Measurements from ENCODE around the gene HAGH. TPM values are rescaled to one million over a fixed set of nuclear protein-coding genes. Genes with fewer than 3 reads are reported as not detected.

Gene HAGH
- total and polyA plus RNA-seq, 9 of the 15 experiments (the other 6 are each of a cell fraction or from before 2014, with no cell fraction given): 0.46 to 35.1 (median 16.8) TPM

- TF ChIP-seq ZNF699 (CRISPR knock-in tag; IDR thresholded peaks at IDR 0.05; ENCODE audit: insufficient replicate concordance): no peak
- TF ChIP-seq POLR2AphosphoS2 (IDR thresholded peaks at IDR 0.05; ENCODE audit: low read length): no peak
- TF ChIP-seq RREB1 (CRISPR knock-in tag; IDR thresholded peaks at IDR 0.05): no peak
- TF ChIP-seq ZNF57 (CRISPR knock-in tag; IDR thresholded peaks at IDR 0.05): 0 out of 2 replicates have a peak, but pooled peaks have one; percentile 15
- no peak for TF ChIP-seq TRIM24 (IDR thresholded peaks at IDR 0.05)
- no peak for TF ChIP-seq STAT5A (IDR thresholded peaks at IDR 0.05; ENCODE audit: borderline replicate concordance, low read length)
- no peak for TF ChIP-seq MTF1 (CRISPR knock-in tag; IDR thresholded peaks at IDR 0.05; ENCODE audit: borderline replicate concordance)
- no peak for TF ChIP-seq ETV6 (IDR thresholded peaks at IDR 0.05; ENCODE audit: borderline replicate concordance in 1 of 2, low read depth in 2 of 2, low read length in 1 of 2)
- TF ChIP-seq ETV6 (CRISPR knock-in tag; IDR thresholded peaks at IDR 0.05; ENCODE audit: borderline replicate concordance): no peak
- no peak for TF ChIP-seq ZSCAN32 (CRISPR knock-in tag; IDR thresholded peaks at IDR 0.05)
- TF ChIP-seq E2F6 (IDR thresholded peaks at IDR 0.05; ENCODE audit: borderline replicate concordance in 1 of 2, extremely low read depth in 1 of 2, insufficient read depth in 1 of 2, insufficient read length in 1 of 2, low read depth in 1 of 2, low read length in 1 of 2, poor library complexity in 1 of 2, severe bottlenecking in 1 of 2): peak in 1 of 2 experiments; percentile 65
- TF ChIP-seq NCOA6 (IDR thresholded peaks at IDR 0.05): no peak
- TF ChIP-seq E4F1 (CRISPR knock-in tag; IDR thresholded peaks at IDR 0.05; ENCODE audit: borderline replicate concordance): no peak
- TF ChIP-seq MCM7 (IDR thresholded peaks at IDR 0.05): no peak
- no peak for TF ChIP-seq TGIF2 (CRISPR knock-in tag; IDR thresholded peaks at IDR 0.05)
- no peak for TF ChIP-seq PHTF2 (CRISPR knock-in tag; IDR thresholded peaks at IDR 0.05)
- TF ChIP-seq NFYB (IDR thresholded peaks at IDR 0.05; ENCODE audit: extremely low read depth, insufficient read length): peak; percentile 99
- no peak for TF ChIP-seq DNMT1 (IDR thresholded peaks at IDR 0.05)
Observed at GRCh38 chr16:1782408-1783264, 44.0 kb downstream of the HAGH start, which contains the start of the genes NUBP2 and SPSB3 (continued).

All from K562 (cell line).